Measurements from ENCODE around the gene CRYGB. TPM values are rescaled to one million over a fixed set of nuclear protein-coding genes. Genes with fewer than 3 reads are reported as not detected.

CRYGB gene
- total RNA-seq, 1 donor from 2014 or later: not detected

- H3K27me3 Mint-ChIP-seq (ENCODE audit: unreplicated experiment): peaks cover 4% of the 10 kb centered on the region
- H3K36me3 Mint-ChIP-seq (ENCODE audit: unreplicated experiment): no peaks in the 10 kb centered on the region
- H3K9me3 Mint-ChIP-seq (ENCODE audit: unreplicated experiment): no peaks in the 10 kb centered on the region
- no peak overlapping the region for H3K27ac Mint-ChIP-seq (ENCODE audit: unreplicated experiment)
- no peak for DNase-seq (ENCODE audit: extremely low spot score, unreplicated experiment)
- H3K4me3 Mint-ChIP-seq (ENCODE audit: unreplicated experiment): no peak overlapping the region
- peaks cover 3% of the 10 kb centered on the region for H3K4me1 Mint-ChIP-seq (ENCODE audit: unreplicated experiment)
- TF ChIP-seq CTCF (IDR thresholded peaks at IDR 0.05): no peak
Measured at GRCh38 chr2:208097801-208098200, 48.2 kb downstream of the CRYGB start.

- TF ChIP-seq CTCF (IDR thresholded peaks at IDR 0.05): no peak
- H3K27me3 Mint-ChIP-seq (ENCODE audit: unreplicated experiment): peaks cover 6% of the 10 kb centered on the region
- peaks cover 3% of the 10 kb centered on the region for H3K4me1 Mint-ChIP-seq (ENCODE audit: unreplicated experiment)
- no peak overlapping the region for H3K4me3 Mint-ChIP-seq (ENCODE audit: unreplicated experiment)
- no peak for DNase-seq (ENCODE audit: extremely low spot score, unreplicated experiment)
- no peaks in the 10 kb centered on the region for H3K36me3 Mint-ChIP-seq (ENCODE audit: unreplicated experiment)
- no peaks in the 10 kb centered on the region for H3K9me3 Mint-ChIP-seq (ENCODE audit: unreplicated experiment)
- H3K27ac Mint-ChIP-seq (ENCODE audit: unreplicated experiment): no peak overlapping the region
Measured at GRCh38 chr2:208097313-208097712, 48.6 kb downstream of the CRYGB start.

- no peak for TF ChIP-seq CTCF (IDR thresholded peaks at IDR 0.05)
- H3K27ac Mint-ChIP-seq (ENCODE audit: unreplicated experiment): no peak overlapping the region
Measured at GRCh38 chr2:208096080-208096479, 49.9 kb downstream of the CRYGB start.

GRCh38 chr2:208093128-208093527 is 52.8 kb downstream of the CRYGB start:
- Mint-ChIP-seq H3K4me3 (ENCODE audit: unreplicated experiment) (no peak overlapping the region), H3K36me3 (ENCODE audit: unreplicated experiment) (no peaks in the 10 kb centered on the region), H3K9me3 (ENCODE audit: unreplicated experiment) (peaks cover 3% of the 10 kb centered on the region), H3K27me3 (ENCODE audit: unreplicated experiment) (peaks cover 5% of the 10 kb centered on the region), H3K4me1 (ENCODE audit: unreplicated experiment) (peaks cover 2% of the 10 kb centered on the region), H3K27ac (ENCODE audit: unreplicated experiment) (no peak overlapping the region)
- DNase-seq (ENCODE audit: extremely low spot score, unreplicated experiment): no peak
- no peak for TF ChIP-seq CTCF (IDR thresholded peaks at IDR 0.05)

More at GRCh38 chr2:208096080-208096479, 49.9 kb downstream of the CRYGB start:
- DNase-seq (ENCODE audit: extremely low spot score, unreplicated experiment): no peak
- no peaks in the 10 kb centered on the region for H3K36me3 Mint-ChIP-seq (ENCODE audit: unreplicated experiment)
- H3K27me3 Mint-ChIP-seq (ENCODE audit: unreplicated experiment): peaks cover 5% of the 10 kb centered on the region
- H3K4me3 Mint-ChIP-seq (ENCODE audit: unreplicated experiment): no peak overlapping the region
- H3K9me3 Mint-ChIP-seq (ENCODE audit: unreplicated experiment): no peaks in the 10 kb centered on the region
- H3K4me1 Mint-ChIP-seq (ENCODE audit: unreplicated experiment): peaks cover 3% of the 10 kb centered on the region

Other genes starting within 250 kb of the CRYGB start
- gene PLEKHM3, start 120.6 kb downstream of the CRYGB start, total RNA-seq: 12.5 TPM in 2 replicates
- not detected in 2 replicates for gene CRYGD, start 21.6 kb downstream of the CRYGB start, total RNA-seq
- not detected in 2 replicates for gene CRYGC, start 16.3 kb downstream of the CRYGB start, total RNA-seq
- gene CRYGA, start 17.4 kb upstream of the CRYGB start, total RNA-seq: not detected in 2 replicates
- not detected in 2 replicates for gene C2orf80, start 43.9 kb upstream of the CRYGB start, total RNA-seq
- gene IDH1, start 108.9 kb upstream of the CRYGB start, total RNA-seq: 49.6 and 52.1 TPM in 2 replicates
- 37.1 and 38.8 TPM in 2 replicates for gene PIKFYVE, start 120.1 kb upstream of the CRYGB start, total RNA-seq